Activated T-cell treated with anti-CD3 and anti-CD28 coated beads for 4 hours (primary cell): ENCODE results near the gene HS3ST4.

ENCODE experiments used
- DNase-seq: peaks from one replicate; pipeline ENCODE4 v3.0.0-alpha.2; 2020

The HS3ST4 gene

DNA sequence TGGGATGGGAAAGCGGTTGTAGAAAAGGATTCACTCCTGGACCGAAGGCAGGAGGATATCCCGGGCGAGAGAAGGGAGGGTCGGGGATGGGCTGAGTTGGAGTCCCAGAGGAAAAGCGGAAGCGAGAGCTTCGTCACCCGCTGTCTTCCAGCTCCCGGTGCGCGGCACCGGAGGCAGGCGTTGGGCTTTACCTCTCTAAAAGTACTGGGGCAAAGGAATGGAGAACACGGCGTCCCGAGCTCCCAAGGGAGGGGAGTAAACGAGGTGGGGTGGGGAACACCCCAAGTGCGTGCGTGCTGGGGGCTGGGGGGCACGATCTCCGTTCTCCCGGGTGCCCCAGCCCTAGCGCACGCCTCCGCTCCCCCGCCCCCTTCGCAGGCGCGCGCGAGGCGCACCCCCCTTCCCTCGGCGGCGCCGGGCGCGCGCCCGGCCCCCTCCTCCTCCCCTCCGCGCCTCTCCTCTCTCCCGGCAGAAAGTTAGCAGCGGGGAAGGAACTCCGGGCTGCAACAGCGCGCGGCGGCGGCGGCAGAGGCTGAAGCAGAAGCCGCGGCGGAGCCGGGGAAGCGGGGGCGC is at the start of gene HS3ST4:
TSS of gene HS3ST4 (plus strand) at position 441 of the 573 bp plus-strand sequence.
- DNase-seq: no peak

DNA sequence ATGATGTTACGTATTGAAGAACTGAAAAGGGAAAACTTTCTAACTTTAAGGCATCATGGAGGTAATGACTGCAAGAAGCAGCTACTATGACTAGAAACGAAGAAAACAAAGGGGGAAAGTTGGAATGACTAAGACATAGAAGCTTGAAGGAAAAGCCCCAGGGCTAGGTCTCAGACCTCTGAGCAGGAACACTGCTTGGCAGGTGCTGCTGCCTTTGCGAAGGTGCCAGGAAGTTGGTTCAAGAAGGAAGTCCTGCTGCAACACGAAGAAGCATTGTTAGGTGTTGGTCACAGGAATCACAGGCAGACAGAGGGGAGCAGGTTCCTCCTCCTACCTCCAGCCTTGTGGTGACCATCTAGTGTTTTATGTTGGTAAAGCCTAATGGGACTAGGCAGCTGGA is 48.1 kb upstream of the HS3ST4 start:
- DNase-seq: no peak

- DNase-seq: no peak
Observed at GRCh38 chr16:25656639-25657038, 35.1 kb upstream of the HS3ST4 start.

GRCh38 chr16:25676820-25677219 is 14.9 kb upstream of the HS3ST4 start:
- no peak for DNase-seq

DNA sequence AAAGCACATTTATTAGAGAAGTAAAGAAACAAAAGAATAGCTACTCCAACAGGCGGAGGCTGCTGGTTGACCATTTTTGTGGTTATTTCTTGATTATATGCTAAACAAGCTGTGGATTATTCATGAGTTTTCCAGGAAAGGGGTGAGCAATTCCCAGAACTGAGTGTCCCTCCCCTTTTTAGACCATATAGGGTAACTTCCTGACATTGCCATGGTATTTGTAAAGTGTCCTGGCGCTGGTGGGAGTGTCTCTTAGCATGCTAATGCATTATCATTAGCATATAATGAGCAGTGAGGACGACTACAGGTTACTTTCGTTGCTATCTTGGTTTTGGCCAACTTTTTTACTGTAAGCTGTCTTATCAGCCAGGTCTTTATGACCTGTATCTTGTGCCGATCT is 12.2 kb upstream of the HS3ST4 start:
- no peak for DNase-seq

- DNase-seq: no peak
Observed at GRCh38 chr16:25689137-25689836, 2.5 kb upstream of the HS3ST4 start.

GRCh38 chr16:25690552-25691143 is 1.1 kb upstream of the HS3ST4 start:
- DNase-seq: no peak

GRCh38 chr16:25692351-25692741 is 587 bp downstream of the HS3ST4 start:
- DNase-seq: no peak

- no peak for DNase-seq
Observed at GRCh38 chr16:25692742-25693508, 1.2 kb downstream of the HS3ST4 start.

DNA sequence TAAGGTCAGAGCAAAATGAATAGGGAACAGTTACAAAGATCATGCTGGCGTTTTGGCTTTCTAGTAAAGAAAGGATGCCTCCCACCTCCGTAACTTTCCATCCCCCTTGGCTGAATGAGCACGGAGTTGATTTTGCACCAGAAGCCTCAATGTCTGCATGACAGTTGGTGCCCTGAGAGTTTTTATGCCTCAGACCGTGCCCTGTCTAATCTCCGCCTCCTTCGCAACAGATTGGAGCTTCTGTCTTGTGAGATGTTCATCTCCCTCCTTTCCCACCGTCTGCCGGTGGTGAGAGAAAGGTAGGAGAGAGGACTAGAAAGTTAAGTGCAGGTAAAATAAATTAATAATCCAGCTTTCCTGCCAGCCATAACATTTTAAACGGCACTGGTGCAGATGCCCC is 1.9 kb downstream of the HS3ST4 start:
- DNase-seq: no peak

- no peak for DNase-seq
Observed at GRCh38 chr16:25699069-25699468, 7.3 kb downstream of the HS3ST4 start.

DNA sequence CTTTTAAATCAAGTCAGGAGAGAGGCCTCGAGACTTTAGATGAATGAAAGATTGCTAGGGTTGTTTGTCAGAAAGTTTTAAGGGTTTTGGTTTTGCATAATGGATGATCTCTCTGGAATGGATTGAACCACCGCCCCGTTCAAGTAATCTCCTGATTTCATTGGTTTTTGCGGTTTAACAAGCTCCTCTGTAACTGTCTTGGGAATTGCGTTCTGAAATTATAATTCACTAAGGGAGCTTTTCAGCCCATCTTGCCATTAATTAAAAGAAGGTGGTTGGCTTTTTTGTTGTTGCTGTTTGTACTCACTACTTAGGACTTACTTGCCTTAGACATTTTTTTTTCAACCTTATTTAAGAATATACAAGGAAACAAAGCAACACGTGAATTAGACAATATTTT is 8.8 kb downstream of the HS3ST4 start:
- no peak for DNase-seq

DNA sequence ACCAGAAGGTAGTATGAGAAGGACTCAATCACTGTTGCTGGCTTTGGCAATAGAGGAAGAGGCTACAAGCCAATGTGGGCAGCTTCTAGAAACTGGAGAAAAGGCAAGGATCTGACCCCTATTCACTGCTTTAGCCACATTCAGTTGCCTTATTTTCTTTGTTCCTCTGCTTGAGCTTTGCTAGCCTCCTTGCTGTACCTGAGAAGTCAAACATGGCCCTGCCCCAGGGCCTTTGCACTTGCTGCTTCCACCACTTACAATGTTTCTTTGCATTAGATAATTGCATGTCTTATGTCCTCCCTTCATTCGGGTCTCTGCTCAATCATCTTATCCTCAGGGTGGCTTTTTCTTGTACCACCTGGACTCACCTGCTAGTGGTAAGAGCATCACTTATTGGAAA is 15.8 kb downstream of the HS3ST4 start:
- DNase-seq: no peak

DNA sequence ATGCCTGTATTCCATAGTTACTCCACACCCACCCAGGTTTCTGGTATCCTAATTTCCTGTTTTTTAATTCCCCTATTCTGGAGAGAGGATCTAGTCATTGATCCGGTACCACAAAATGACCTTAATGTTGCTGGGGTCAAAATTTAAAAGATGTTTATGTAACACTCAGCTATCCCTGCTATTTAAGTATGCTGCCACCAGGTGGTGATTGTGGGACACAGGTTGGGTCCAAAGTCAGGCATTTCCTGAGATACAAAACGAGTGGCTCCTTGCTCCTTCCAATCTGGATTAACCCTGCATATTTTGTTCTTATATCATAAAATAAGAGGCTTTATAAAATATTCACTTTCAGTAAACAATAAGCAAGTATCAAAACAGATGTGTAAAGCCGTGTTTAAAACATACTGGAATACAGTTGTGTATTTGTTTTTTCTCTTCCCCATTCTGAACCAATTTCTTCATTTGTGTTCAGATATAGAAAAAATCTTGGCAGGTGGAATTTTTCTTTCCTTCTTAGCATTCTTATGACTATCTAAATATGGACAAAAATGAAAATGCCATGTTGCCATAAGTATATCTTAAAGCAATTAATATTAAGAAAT is 16.3 kb downstream of the HS3ST4 start:
- no peak for DNase-seq

DNA sequence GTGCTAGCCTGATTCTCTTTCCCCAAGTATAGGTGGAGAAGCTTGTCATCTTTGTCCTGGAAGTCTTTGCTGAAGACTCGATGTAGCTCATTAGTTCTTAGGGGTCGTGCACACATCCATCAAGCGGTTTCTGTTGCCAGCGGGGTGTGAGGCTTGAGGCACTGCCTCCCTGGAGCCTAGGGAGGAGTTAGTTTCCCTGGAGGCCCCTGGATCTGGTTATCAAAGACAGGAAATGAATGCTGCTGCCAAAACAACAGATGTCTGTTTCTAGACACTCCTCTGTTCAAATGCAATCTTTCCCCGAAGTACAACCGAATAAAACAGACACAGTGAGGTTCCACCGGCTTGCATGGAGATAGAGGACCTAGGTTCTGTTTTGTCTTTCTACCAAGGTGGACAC is 17.5 kb downstream of the HS3ST4 start:
- DNase-seq: no peak

GRCh38 chr16:25713785-25714570 is 22.2 kb downstream of the HS3ST4 start:
- DNase-seq: no peak

DNA sequence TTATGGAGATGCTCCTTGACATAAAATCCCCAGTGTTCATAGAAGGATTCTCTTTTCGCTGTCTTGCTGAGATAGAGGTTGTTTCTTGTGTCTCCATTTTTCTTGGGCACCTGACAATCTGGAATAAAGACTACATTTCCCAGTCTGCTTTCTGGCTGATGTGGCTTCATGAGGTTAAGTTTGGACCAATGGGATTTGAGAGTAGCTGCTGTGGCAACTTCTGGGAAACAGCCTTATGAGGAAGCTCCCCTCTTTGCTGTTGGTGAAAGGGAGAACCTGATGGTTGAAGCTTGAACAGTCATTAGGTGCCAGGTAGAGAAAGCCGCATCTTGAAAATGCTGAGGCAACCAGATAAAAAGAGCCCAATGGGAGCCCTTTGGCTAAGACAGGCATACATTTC is 24.4 kb downstream of the HS3ST4 start:
- DNase-seq: no peak

DNA sequence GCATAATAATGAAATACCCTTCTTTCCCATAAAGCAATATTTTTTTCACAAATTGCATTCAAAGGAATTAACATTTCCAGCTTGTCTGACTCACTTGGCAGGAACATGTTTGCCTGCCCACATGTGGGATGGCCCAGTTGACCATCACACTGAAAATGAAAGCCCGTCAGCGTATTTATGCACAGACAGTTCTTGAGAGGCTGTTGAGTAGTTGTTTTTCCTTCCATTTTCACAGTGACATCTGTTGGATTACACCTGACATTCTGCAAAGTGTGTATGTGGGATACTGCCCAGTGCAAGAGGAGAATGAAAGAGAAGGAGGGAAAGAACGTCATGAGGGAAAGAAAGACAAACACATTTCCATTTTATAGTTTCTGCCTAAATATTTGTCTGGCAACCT is 29.7 kb downstream of the HS3ST4 start:
- DNase-seq: no peak

- DNase-seq: no peak
Observed at GRCh38 chr16:25726430-25727098, 34.8 kb downstream of the HS3ST4 start.

DNA sequence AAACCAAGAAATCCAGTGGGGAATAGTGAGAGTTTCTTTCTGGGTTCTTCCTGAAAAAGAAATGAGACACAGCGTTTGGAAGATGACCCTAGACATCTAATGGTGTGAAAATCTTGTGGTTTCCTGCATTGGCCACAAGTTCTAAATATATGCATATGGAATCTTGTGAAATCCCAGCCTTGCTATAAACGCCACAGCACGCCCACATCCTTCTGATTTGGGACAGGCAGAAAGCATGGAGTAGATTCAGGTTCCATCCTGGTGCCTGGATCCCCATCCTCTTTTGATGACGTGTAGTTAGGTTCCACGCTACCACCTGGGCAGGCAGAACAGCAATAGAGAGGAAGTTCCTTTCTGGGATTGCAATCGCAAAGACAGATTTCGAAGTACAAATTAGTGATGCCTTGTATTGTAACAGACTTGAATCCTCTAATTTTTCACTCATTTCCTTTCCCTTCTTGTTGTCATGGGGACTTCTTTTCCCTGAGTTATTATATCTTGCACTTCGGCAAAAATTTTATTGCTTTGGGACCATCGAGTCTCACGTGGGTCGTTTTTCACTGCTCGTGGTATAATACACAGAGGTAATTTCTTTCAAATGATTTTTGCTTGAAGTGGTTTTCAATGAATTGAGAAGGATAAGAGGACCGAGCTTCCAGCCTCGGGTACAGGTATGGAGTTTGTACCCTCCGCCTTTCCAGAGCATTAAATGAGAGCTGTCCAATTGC is 37.6 kb downstream of the HS3ST4 start:
- DNase-seq: no peak

DNA sequence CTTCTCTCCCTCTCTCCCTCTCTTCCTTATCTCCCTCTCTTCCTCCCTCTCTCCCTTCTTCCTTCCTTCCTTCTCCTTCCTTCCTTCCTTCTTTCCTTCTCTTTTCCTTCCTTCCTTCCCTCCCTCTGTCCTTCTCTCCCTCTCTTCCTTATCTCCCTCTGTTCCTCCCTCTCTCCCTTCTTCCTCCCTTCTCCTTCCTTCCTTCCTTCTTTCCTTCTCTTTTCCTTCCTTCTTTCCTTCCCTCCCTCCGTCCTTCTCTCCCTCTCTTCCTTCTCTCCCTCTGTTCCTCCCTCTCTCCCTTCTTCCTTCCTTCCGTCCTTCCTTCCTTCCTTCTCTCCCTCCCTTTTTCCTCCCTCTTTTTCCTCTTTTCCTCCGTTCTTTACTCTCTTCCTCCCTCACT is 38.6 kb downstream of the HS3ST4 start:
- no peak for DNase-seq
